Gastroesophageal sphincter (tissue), 4 donors: Measurements from ENCODE around the gene RLN3. TPM values are rescaled to one million over a fixed set of nuclear protein-coding genes. Genes with fewer than 3 reads are reported as not detected.

Source experiments
- ATAC-seq: fragments of 150-250 bp; one replicate; pipeline ENCODE4 v1.9.1; 2016; ENCODE audit warnings: mild to moderate bottlenecking, moderate library complexity
- H3K27ac ChIP-seq, 4 donors: fragments of 200-600 bp; sonication (generic) in 3 of 4; 1 replicate in 3 of 4; 2 replicates in 1 of 4; pipeline ENCODE4 v1.5.1; 2016 to 2019
- H3K27me3 ChIP-seq: fragments of 200-600 bp; sonication (generic); one replicate; pipeline ENCODE4 v1.5.1; 2019
- H3K36me3 ChIP-seq, 2 donors: fragments of 200-600 bp; sonication (generic); one replicate each; pipeline ENCODE4 v1.5.1; 2019; ENCODE audit warnings: control low read depth in 1 of 2
- H3K4me1 ChIP-seq, 3 donors: fragments of 200-600 bp; sonication (generic); 1 replicate in 2 of 3; 2 replicates in 1 of 3; pipeline ENCODE4 v1.5.1; 2016 to 2019; ENCODE audit warnings: control low read depth in 2 of 3
- H3K4me3 ChIP-seq, 2 donors: fragments of 200-600 bp; sonication (generic); one replicate each; pipeline ENCODE4 v1.5.1; 2019; ENCODE audit warnings: mild to moderate bottlenecking in 1 of 2, moderate library complexity in 1 of 2
- H3K9me3 ChIP-seq, 3 donors: fragments of 200-600 bp; sonication (generic); one replicate each; pipeline ENCODE4 v1.5.1; 2017 to 2019; ENCODE audit warnings: control low read depth in 2 of 3
- CTCF ChIP-seq, 4 experiments: fragments of 200-600 bp in 2 of 4; fragments of 450-650 bp in 2 of 4; sonication (generic) in 1 of 4; IDR thresholded peaks; one replicate each; pipeline ENCODE4 v1.5.1; 2017 to 2019; ENCODE audit warnings: antibody characterized with exemption in 4 of 4, mild to moderate bottlenecking in 2 of 4, moderate library complexity in 2 of 4
- EP300 ChIP-seq: sonication (generic); formaldehyde crosslinking; IDR thresholded peaks from one replicate; pipeline ENCODE4 v1.6.1; 2017; ENCODE audit warnings: antibody characterized with exemption, mild to moderate bottlenecking
- POLR2A ChIP-seq, 2 donors: fragments of 450-650 bp; IDR thresholded peaks; one replicate each; pipeline ENCODE4 v1.6.1; 2017; ENCODE audit warnings: antibody characterized with exemption in 2 of 2, mild to moderate bottlenecking in 2 of 2, moderate library complexity in 1 of 2
- POLR2AphosphoS5 ChIP-seq: sonication (generic); formaldehyde crosslinking; IDR thresholded peaks from one replicate; pipeline ENCODE4 v1.6.1; 2017; ENCODE audit warnings: antibody characterized with exemption
- WGBS, 2 donors: methylation state at CpG; one replicate each; pipeline ENCODE4 v1.1.5; 2018; ENCODE audit warnings: low coverage in 1 of 2; 5-methylcytosine and 5-hydroxymethylcytosine counted together
- total RNA-seq, 4 donors: library from RNA; depleted of rRNA; stranded (reverse); fragments of >200 nt; gene quantifications; one replicate each; pipeline ENCODE4 v1.1.0, GENCODE V29; 2016

RLN3 gene
- total RNA-seq, 4 donors from 2014 or later, result not detected

GRCh38 chr19:13983213-13983889 is 44.6 kb upstream of the RLN3 start:
- H3K4me3 ChIP-seq, result no peak overlapping the region
- no peaks in the 10 kb centered on the region for H3K9me3 ChIP-seq
- ATAC-seq, result no peak
- no peaks in the 10 kb centered on the region for H3K27me3 ChIP-seq
- no peak overlapping the region for H3K27ac ChIP-seq
- TF ChIP-seq CTCF (IDR thresholded peaks at IDR 0.05) (no peak), POLR2AphosphoS5 (no peak), POLR2A (IDR thresholded peaks at IDR 0.05) (no peak), EP300 (no peak)
- H3K4me1 ChIP-seq, result peaks cover 0 to 39% (median 23%) of the 10 kb centered on the region in 3 donors
- no CpG with 5 or more reads among the region's 21 CpGs for WGBS, 2 donors
- H3K36me3 ChIP-seq, result peaks cover 0 to 23% of the 10 kb centered on the region in 2 donors

- WGBS, 2 donors, result no CpG with 5 or more reads among the region's 15 CpGs
- Histone ChIP-seq H3K36me3 (peaks cover 0 to 23% of the 10 kb centered on the region in 2 donors), H3K27ac (no peak overlapping the region)
Measured at GRCh38 chr19:13984186-13984585, 43.8 kb upstream of the RLN3 start.

GRCh38 chr19:13984875-13985741 is 42.8 kb upstream of the RLN3 start:
- TF ChIP-seq CTCF (IDR thresholded peaks at IDR 0.05) (no peak), POLR2A (IDR thresholded peaks at IDR 0.05) (no peak), EP300 (no peak), POLR2AphosphoS5 (no peak)
- H3K27me3 ChIP-seq, result no peaks in the 10 kb centered on the region
- peak overlapping the region in 1 of 4 donors; percentile 82 for H3K27ac ChIP-seq
- H3K4me1 ChIP-seq, result peaks cover 0 to 22% (median 12%) of the 10 kb centered on the region in 3 donors
- peaks cover 0 to 29% of the 10 kb centered on the region in 2 donors for H3K36me3 ChIP-seq
- ATAC-seq, result no peak
- WGBS, 2 donors, result 85 to 94% methylated on average over 5 to 7 of the region's 25 CpGs
- no peaks in the 10 kb centered on the region for H3K9me3 ChIP-seq
- no peak overlapping the region for H3K4me3 ChIP-seq

More at GRCh38 chr19:13984186-13984585, 43.8 kb upstream of the RLN3 start:
- peaks cover 0 to 30% (median 17%) of the 10 kb centered on the region in 3 donors for H3K4me1 ChIP-seq
- TF ChIP-seq CTCF (IDR thresholded peaks at IDR 0.05) (no peak), POLR2AphosphoS5 (no peak), EP300 (no peak), POLR2A (IDR thresholded peaks at IDR 0.05) (no peak)
- no peaks in the 10 kb centered on the region for H3K9me3 ChIP-seq
- no peak for ATAC-seq
- no peak overlapping the region for H3K4me3 ChIP-seq
- H3K27me3 ChIP-seq, result no peaks in the 10 kb centered on the region

- Histone ChIP-seq H3K36me3 (peaks cover 0 to 32% of the 10 kb centered on the region in 2 donors), H3K4me1 (peaks cover 0 to 22% (median 12%) of the 10 kb centered on the region in 3 donors), H3K27me3 (no peaks in the 10 kb centered on the region), H3K27ac (peak overlapping the region in 3 of 4 donors; percentile 76 to 82 (median 79)), H3K4me3 (peak overlapping the region in 1 of 2 donors; percentile 28), H3K9me3 (no peaks in the 10 kb centered on the region)
- WGBS, 2 donors, result 83% methylated on average over 3 of the region's 10 CpGs; no CpG with 5 or more reads in 1 of the 2 donors
- TF ChIP-seq POLR2A (IDR thresholded peaks at IDR 0.05) (no peak), EP300 (no peak), POLR2AphosphoS5 (no peak), CTCF (IDR thresholded peaks at IDR 0.05) (no peak)
- no peak for ATAC-seq
Measured at GRCh38 chr19:13985771-13986347, 42.1 kb upstream of the RLN3 start.
